IMR-90 (cell line): Measurements from ENCODE around the gene GJA4.

Experiments used
- CEBPB ChIP-seq: IDR thresholded peaks from 2 replicates; pipeline ENCODE4 v1.6.1; 2012; ENCODE audit warnings: low read depth, low read length, improper control_type of control experiment
- CHD1 ChIP-seq: IDR thresholded peaks from 2 replicates; pipeline ENCODE4 v1.6.1; 2012; ENCODE audit warnings: low read depth, low read length, improper control_type of control experiment
- FOS ChIP-seq: fragments of 150-350 bp; IDR thresholded peaks from 2 replicates; pipeline ENCODE4 v1.6.1; 2016; ENCODE audit warnings: low read depth, low read length
- MAFK ChIP-seq: IDR thresholded peaks from 2 replicates; pipeline ENCODE4 v1.6.1; 2012; ENCODE audit warnings: low read depth, low read length, improper control_type of control experiment
- MAZ ChIP-seq: IDR thresholded peaks from 2 replicates; pipeline ENCODE4 v1.6.1; 2012; ENCODE audit warnings: low read depth, mild to moderate bottlenecking, low read length, improper control_type of control experiment, moderate library complexity, borderline replicate concordance
- MXI1 ChIP-seq: IDR thresholded peaks from 2 replicates; pipeline ENCODE4 v1.6.1; 2012; ENCODE audit warnings: low read depth, mild to moderate bottlenecking, low read length, moderate library complexity, borderline replicate concordance
- POLR2A ChIP-seq: IDR thresholded peaks from 2 replicates; pipeline ENCODE4 v1.6.1; 2012; ENCODE audit warnings: mild to moderate bottlenecking, low read depth, low read length
- RAD21 ChIP-seq: IDR thresholded peaks from 2 replicates; pipeline ENCODE4 v1.6.1; 2012; ENCODE audit warnings: low read length, improper control_type of control experiment
- RFX5 ChIP-seq: IDR thresholded peaks from 2 replicates; pipeline ENCODE4 v1.8.0; 2012; ENCODE audit warnings: low read depth, mild to moderate bottlenecking, low read length, moderate library complexity
- TF ChIP-seq, protein P1 (sequence below): conservative IDR thresholded peaks from 2 replicates; pipeline ENCODE4 v1.5.1; 2012; ENCODE audit warnings: mild to moderate bottlenecking, low read depth, low read length, improper control_type of control experiment
- TF ChIP-seq, protein P2 (sequence below): fragments of 150-350 bp; IDR thresholded peaks from 2 replicates; pipeline ENCODE4 v1.6.1; 2016; ENCODE audit warnings: low read depth, mild to moderate bottlenecking, low read length, moderate library complexity, borderline replicate concordance

DNA sequence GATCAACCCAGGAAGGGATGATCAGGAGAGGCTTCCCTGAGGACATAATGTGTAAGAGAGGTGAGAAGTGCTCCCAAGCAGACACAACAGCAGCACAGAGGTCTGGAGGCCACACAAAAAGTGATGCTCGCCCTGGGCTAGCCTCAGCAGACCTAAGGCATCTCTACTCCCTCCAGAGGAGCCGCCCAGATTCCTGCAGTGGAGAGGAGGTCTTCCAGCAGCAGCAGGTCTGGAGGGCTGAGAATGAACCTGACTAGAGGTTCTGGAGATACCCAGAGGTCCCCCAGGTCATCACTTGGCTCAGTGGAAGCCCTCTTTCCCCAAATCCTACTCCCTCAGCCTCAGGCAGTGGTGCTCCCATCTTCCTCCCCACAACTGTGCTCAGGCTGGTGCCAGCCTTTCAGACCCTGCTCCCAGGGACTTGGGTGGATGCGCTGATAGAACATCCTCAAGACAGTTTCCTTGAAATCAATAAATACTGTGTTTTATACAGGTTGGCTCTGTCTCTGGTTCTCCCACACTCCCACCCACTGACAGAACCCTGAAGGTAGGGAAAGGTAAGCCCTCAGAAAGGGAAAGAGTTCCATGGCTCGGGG, 6.8 kb upstream of the GJA4 start:
- TF ChIP-seq RAD21 (no peak), MAZ (no peak), MAFK (no peak), POLR2A (no peak), MXI1 (no peak), CEBPB (no peak), RFX5 (no peak), FOS (no peak), CHD1 (no peak)
- TF ChIP-seq, protein P1, sequence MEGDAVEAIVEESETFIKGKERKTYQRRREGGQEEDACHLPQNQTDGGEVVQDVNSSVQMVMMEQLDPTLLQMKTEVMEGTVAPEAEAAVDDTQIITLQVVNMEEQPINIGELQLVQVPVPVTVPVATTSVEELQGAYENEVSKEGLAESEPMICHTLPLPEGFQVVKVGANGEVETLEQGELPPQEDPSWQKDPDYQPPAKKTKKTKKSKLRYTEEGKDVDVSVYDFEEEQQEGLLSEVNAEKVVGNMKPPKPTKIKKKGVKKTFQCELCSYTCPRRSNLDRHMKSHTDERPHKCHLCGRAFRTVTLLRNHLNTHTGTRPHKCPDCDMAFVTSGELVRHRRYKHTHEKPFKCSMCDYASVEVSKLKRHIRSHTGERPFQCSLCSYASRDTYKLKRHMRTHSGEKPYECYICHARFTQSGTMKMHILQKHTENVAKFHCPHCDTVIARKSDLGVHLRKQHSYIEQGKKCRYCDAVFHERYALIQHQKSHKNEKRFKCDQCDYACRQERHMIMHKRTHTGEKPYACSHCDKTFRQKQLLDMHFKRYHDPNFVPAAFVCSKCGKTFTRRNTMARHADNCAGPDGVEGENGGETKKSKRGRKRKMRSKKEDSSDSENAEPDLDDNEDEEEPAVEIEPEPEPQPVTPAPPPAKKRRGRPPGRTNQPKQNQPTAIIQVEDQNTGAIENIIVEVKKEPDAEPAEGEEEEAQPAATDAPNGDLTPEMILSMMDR = no peak
- TF ChIP-seq, protein P2, sequence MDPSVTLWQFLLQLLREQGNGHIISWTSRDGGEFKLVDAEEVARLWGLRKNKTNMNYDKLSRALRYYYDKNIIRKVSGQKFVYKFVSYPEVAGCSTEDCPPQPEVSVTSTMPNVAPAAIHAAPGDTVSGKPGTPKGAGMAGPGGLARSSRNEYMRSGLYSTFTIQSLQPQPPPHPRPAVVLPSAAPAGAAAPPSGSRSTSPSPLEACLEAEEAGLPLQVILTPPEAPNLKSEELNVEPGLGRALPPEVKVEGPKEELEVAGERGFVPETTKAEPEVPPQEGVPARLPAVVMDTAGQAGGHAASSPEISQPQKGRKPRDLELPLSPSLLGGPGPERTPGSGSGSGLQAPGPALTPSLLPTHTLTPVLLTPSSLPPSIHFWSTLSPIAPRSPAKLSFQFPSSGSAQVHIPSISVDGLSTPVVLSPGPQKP = no peak
